ENCODE measurements around the gene GULP1.

DNA sequence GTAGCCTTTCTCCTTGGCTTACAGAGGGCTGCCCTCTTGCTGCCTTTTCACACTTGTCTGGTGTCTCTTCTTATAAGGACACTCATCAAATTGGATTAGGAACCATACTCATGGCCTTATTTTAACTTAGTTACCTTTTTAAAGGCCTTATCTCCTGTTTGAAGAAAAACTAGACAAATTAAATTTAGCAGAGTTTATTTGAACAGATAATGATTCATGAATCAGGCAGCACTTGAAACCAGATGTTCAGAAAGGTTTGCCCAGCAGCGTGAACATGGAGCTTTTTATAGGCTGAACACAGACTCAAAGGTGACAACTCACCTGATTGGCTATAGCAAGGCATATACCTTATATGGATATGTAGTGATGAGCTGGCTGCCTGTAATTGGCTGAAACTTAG lies 238.0 kb downstream of the GULP1 start:
- TF ChIP-seq, protein P1, sequence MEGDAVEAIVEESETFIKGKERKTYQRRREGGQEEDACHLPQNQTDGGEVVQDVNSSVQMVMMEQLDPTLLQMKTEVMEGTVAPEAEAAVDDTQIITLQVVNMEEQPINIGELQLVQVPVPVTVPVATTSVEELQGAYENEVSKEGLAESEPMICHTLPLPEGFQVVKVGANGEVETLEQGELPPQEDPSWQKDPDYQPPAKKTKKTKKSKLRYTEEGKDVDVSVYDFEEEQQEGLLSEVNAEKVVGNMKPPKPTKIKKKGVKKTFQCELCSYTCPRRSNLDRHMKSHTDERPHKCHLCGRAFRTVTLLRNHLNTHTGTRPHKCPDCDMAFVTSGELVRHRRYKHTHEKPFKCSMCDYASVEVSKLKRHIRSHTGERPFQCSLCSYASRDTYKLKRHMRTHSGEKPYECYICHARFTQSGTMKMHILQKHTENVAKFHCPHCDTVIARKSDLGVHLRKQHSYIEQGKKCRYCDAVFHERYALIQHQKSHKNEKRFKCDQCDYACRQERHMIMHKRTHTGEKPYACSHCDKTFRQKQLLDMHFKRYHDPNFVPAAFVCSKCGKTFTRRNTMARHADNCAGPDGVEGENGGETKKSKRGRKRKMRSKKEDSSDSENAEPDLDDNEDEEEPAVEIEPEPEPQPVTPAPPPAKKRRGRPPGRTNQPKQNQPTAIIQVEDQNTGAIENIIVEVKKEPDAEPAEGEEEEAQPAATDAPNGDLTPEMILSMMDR (conservative IDR thresholded peaks at IDR 0.05 in 1 of 2, IDR thresholded peaks at IDR 0.05 in 1 of 2; ENCODE audit: extremely low read depth in 1 of 2, insufficient read depth in 1 of 2, low read depth in 1 of 2, low read length in 2 of 2) = no peak
- no peak for TF ChIP-seq EZH2 (IDR thresholded peaks at IDR 0.05; ENCODE audit: borderline replicate concordance, low read length)

Data from mammary epithelial cell (primary cell).